H9 (cell line): ENCODE data around the gene PCDH9. TPM values are rescaled to one million over a fixed set of nuclear protein-coding genes. Genes with fewer than 3 reads are reported as not detected.

ENCODE experiments used
- DNase-seq: peaks from one replicate; pipeline ENCODE4 v3.0.0-alpha.2; 2017
- H2AFZ ChIP-seq: one replicate; pipeline ENCODE4 v1.6.1; 2013; ENCODE audit warnings: mild to moderate bottlenecking, low read length, control low read depth, moderate library complexity
- H2AK5ac ChIP-seq: 2 replicates; pipeline ENCODE4 v1.6.1; 2013; ENCODE audit warnings: low read length, control low read depth, mixed read lengths; ENCODE audit not compliant: insufficient read length
- H2BK120ac ChIP-seq: one replicate; pipeline ENCODE4 v1.6.1; 2013; ENCODE audit warnings: low read depth, mild to moderate bottlenecking, low read length, control low read depth, inconsistent platforms; ENCODE audit not compliant: poor library complexity, severe bottlenecking
- H2BK12ac ChIP-seq: 2 replicates; pipeline ENCODE4 v1.6.1; 2013; ENCODE audit warnings: low read length, control low read depth, mixed read lengths, low read depth; ENCODE audit not compliant: insufficient read length
- H2BK15ac ChIP-seq: 2 replicates; pipeline ENCODE4 v1.6.1; 2013; ENCODE audit warnings: low read depth, low read length, control low read depth
- H2BK20ac ChIP-seq: one replicate; pipeline ENCODE4 v1.6.1; 2013; ENCODE audit warnings: low read depth, mild to moderate bottlenecking, low read length, control low read depth, inconsistent platforms; ENCODE audit not compliant: poor library complexity, severe bottlenecking
- H2BK5ac ChIP-seq: 2 replicates; pipeline ENCODE4 v1.6.1; 2013; ENCODE audit warnings: low read length, control low read depth, mixed read lengths; ENCODE audit not compliant: insufficient read length
- H3K14ac ChIP-seq: 2 replicates; pipeline ENCODE4 v1.6.1; 2013; ENCODE audit warnings: low read length, control low read depth; ENCODE audit not compliant: insufficient read depth
- H3K18ac ChIP-seq: 2 replicates; pipeline ENCODE4 v1.6.1; 2013; ENCODE audit warnings: low read depth, mild to moderate bottlenecking, mixed read lengths, low read length, control low read depth; ENCODE audit not compliant: insufficient read length
- H3K23ac ChIP-seq: 2 replicates; pipeline ENCODE4 v1.6.1; 2013; ENCODE audit warnings: low read length, control low read depth, mixed read lengths, low read depth; ENCODE audit not compliant: insufficient read length
- H3K23me2 ChIP-seq: 2 replicates; pipeline ENCODE4 v1.6.1; 2013; ENCODE audit warnings: low read depth, mild to moderate bottlenecking, mixed read lengths, low read length, control low read depth; ENCODE audit not compliant: insufficient read length, poor library complexity, severe bottlenecking
- H3K27ac ChIP-seq: 2 replicates; pipeline ENCODE4 v1.5.1; 2013; ENCODE audit warnings: low read length, control low read depth, mixed read lengths, low read depth; ENCODE audit not compliant: insufficient read length
- H3K27me3 ChIP-seq: 2 replicates; pipeline ENCODE4 v1.6.1; 2013; ENCODE audit warnings: low read length, control low read depth, inconsistent platforms; ENCODE audit not compliant: insufficient read depth
- H3K4ac ChIP-seq: 2 replicates; pipeline ENCODE4 v1.6.1; 2013; ENCODE audit warnings: low read depth, mild to moderate bottlenecking, control low read depth, inconsistent platforms, low read length, moderate library complexity
- H3K4me1 ChIP-seq: 2 replicates; pipeline ENCODE4 v1.6.1; 2013; ENCODE audit warnings: low read length, control low read depth, inconsistent platforms; ENCODE audit not compliant: insufficient read depth
- H3K4me2 ChIP-seq: 2 replicates; pipeline ENCODE4 v1.6.1; 2013; ENCODE audit warnings: low read length, control low read depth, mixed read lengths; ENCODE audit not compliant: insufficient read length, insufficient read depth
- H3K56ac ChIP-seq: 2 replicates; pipeline ENCODE4 v1.6.1; 2013; ENCODE audit warnings: low read depth, mild to moderate bottlenecking, mixed read lengths, low read length, control low read depth; ENCODE audit not compliant: insufficient read length
- H3K79me1 ChIP-seq: 2 replicates; pipeline ENCODE4 v1.6.1; 2013; ENCODE audit warnings: low read depth, mild to moderate bottlenecking, moderate library complexity, low read length, control low read depth, inconsistent platforms; ENCODE audit not compliant: insufficient read depth, poor library complexity, severe bottlenecking
- H3K79me2 ChIP-seq: 2 replicates; pipeline ENCODE4 v1.6.1; 2013; ENCODE audit warnings: low read length, control low read depth, inconsistent platforms; ENCODE audit not compliant: insufficient read depth
- H3K9ac ChIP-seq: 2 replicates; pipeline ENCODE4 v1.6.1; 2013; ENCODE audit warnings: low read length, control low read depth, mixed read lengths; ENCODE audit not compliant: insufficient read length; ENCODE audit errors: extremely low read depth
- H3K9me3 ChIP-seq: one replicate; pipeline ENCODE4 v1.6.1; 2013; ENCODE audit warnings: low read depth, low read length, inconsistent platforms; ENCODE audit not compliant: control insufficient read depth
- H3T11ph ChIP-seq: one replicate; pipeline ENCODE4 v1.6.1; 2013; ENCODE audit warnings: mild to moderate bottlenecking, low read length, control low read depth, inconsistent platforms
- H4K20me1 ChIP-seq: one replicate; pipeline ENCODE4 v1.6.1; 2013; ENCODE audit not compliant: control insufficient read depth, insufficient read length, insufficient read depth
- H4K5ac ChIP-seq: 2 replicates; pipeline ENCODE4 v1.6.1; 2013; ENCODE audit warnings: low read depth, mild to moderate bottlenecking, mixed read lengths, low read length, control low read depth; ENCODE audit not compliant: insufficient read length
- H4K8ac ChIP-seq: replicated peaks from 2 replicates; pipeline ENCODE4 v1.6.1; 2013; ENCODE audit warnings: low read length, control low read depth, mixed read lengths, low read depth; ENCODE audit not compliant: insufficient read length
- H4K91ac ChIP-seq: 2 replicates; pipeline ENCODE4 v1.6.1; 2013; ENCODE audit warnings: low read depth, mild to moderate bottlenecking, moderate library complexity, mixed read lengths, low read length, control low read depth; ENCODE audit not compliant: insufficient read length
- H3K27ac Mint-ChIP-seq, 3 experiments: 2 replicates in 2 of 3; 3 replicates in 1 of 3; pipeline ENCODE4 v1.8.0; 2020 to 2021; ENCODE audit warnings: mixed read lengths in 3 of 3, mild to moderate bottlenecking in 1 of 3, moderate library complexity in 1 of 3
- H3K27me3 Mint-ChIP-seq: 2 replicates; pipeline ENCODE4 v1.8.0; 2021; ENCODE audit warnings: low read depth, mild to moderate bottlenecking, moderate library complexity, mixed read lengths
- H3K36me3 Mint-ChIP-seq, 3 experiments: 2 replicates in 2 of 3; 3 replicates in 1 of 3; pipeline ENCODE4 v1.8.0; 2020 to 2021; ENCODE audit warnings: low read depth in 3 of 3, mixed read lengths in 3 of 3; ENCODE audit not compliant: insufficient read depth in 1 of 3
- H3K4me1 Mint-ChIP-seq, 2 experiments: 2 replicates each; pipeline ENCODE4 v1.8.0; 2020; ENCODE audit warnings: mixed read lengths in 2 of 2
- H3K4me3 Mint-ChIP-seq, 2 experiments: 2 replicates in 1 of 2; 3 replicates in 1 of 2; pipeline ENCODE4 v1.8.0; 2020 to 2021; ENCODE audit warnings: mild to moderate bottlenecking in 2 of 2, mixed read lengths in 2 of 2, moderate library complexity in 1 of 2
- H3K9me3 Mint-ChIP-seq, 2 experiments: 2 replicates in 1 of 2; 3 replicates in 1 of 2; pipeline ENCODE4 v1.8.0; 2020; ENCODE audit warnings: mild to moderate bottlenecking in 2 of 2, mixed read lengths in 2 of 2, moderate library complexity in 1 of 2
- CTCF ChIP-seq: fragments of 200-600 bp; sonication (generic); conservative IDR thresholded peaks from 3 replicates; pipeline ENCODE4 v1.8.0; 2021; ENCODE audit warnings: antibody characterized with exemption, mild to moderate bottlenecking
- WGBS: extraction: QIAGEN DNeasy Blood & Tissue Kit; methylation state at CpG from one replicate; pipeline ENCODE4 v1.1.7; 2013; ENCODE audit warnings: missing lambda C conversion rate, low lambda C conversion rate, mixed read lengths; ENCODE audit not compliant: insufficient read length; ENCODE audit errors: extremely low coverage; 5-methylcytosine and 5-hydroxymethylcytosine counted together
- total RNA-seq: library from RNA; stranded (reverse); gene quantifications from 2 replicates; pipeline ENCODE4 v1.2.1, GENCODE V29; 2021

The PCDH9 gene
- total RNA-seq, 1 experiment from 2014 or later = 0.11 TPM

DNA sequence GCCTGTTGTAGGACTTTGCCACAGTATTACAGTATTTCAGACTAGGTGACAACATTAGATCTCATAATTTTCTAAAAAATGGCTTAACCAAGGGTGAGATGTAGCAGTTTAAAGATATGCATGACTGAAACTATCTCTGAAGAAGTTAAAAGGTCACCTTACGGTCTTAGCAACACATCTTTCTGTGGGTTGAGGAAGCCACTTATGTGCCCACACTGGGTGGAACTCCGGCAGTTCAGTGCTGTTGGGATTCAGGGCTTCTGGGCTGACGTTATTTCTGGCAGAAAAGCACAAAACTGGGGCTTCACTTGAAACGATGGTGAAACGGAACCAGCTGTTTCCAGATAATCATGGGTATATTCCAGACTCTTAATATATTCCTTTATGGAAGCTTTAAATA is 697.3 kb downstream of the PCDH9 start:
- Histone ChIP-seq H4K91ac (no peak overlapping the region), H3K18ac (no peak overlapping the region), H3T11ph (no peak overlapping the region), H3K23me2 (no peaks in the 10 kb centered on the region), H4K8ac (no peak overlapping the region), H2BK15ac (no peak overlapping the region), H2AFZ (no peak overlapping the region), H2BK120ac (no peak overlapping the region), H3K4me2 (no peak overlapping the region), H4K5ac (no peak overlapping the region), H3K9ac (no peak overlapping the region), H2BK12ac (no peak overlapping the region), H3K56ac (no peak overlapping the region), H2BK20ac (no peak overlapping the region), H3K14ac (no peak overlapping the region), H3K27ac (no peak overlapping the region), H3K9me3 (no peaks in the 10 kb centered on the region), H3K79me2 (no peaks in the 10 kb centered on the region), H2BK5ac (no peak overlapping the region), H2AK5ac (no peak overlapping the region), H3K79me1 (no peaks in the 10 kb centered on the region), H4K20me1 (no peaks in the 10 kb centered on the region), H3K4ac (no peak overlapping the region), H3K23ac (no peak overlapping the region), H3K4me1 (no peaks in the 10 kb centered on the region), H3K27me3 (no peaks in the 10 kb centered on the region)
- H3K27ac Mint-ChIP-seq = no peak overlapping the region; a peak in 1 of 7 replicates
- H3K27me3 Mint-ChIP-seq = no peaks in the 10 kb centered on the region
- H3K4me3 Mint-ChIP-seq = no peak overlapping the region
- no peaks in the 10 kb centered on the region for H3K9me3 Mint-ChIP-seq
- no peak for TF ChIP-seq CTCF
- H3K36me3 Mint-ChIP-seq = no peaks in the 10 kb centered on the region
- DNase-seq = no peak
- no CpG with 5 or more reads among the region's 5 CpGs for WGBS
- H3K4me1 Mint-ChIP-seq = peaks cover 34 to 40% of the 10 kb centered on the region in 2 experiments
